Naive thymus-derived CD8-positive, alpha-beta T cell (primary cell): ENCODE results near the gene STYXL1. TPM values are rescaled to one million over a fixed set of nuclear protein-coding genes. Genes with fewer than 3 reads are reported as not detected.
A peak's percentile ranks its signal among the peaks of the same experiment; 100 is the strongest.

Source experiments
- ATAC-seq, 2 donors: fragments of 150-1000 bp; cut with Tn5 transposase in 1 of 2; sonication (Bioruptor Pico), chemical (Tn5 transposase) in 1 of 2; 1 replicate in 1 of 2; 2 replicates in 1 of 2; pipeline ENCODE4 v1.10.0; 2021; ENCODE audit warnings: mild to moderate bottlenecking in 2 of 2, moderate library complexity in 2 of 2
- POLR2A ChIA-PET: fragments of 350-600 bp; sonication (Branson Sonifier 250); formaldehyde crosslinking; loops from one replicate; lab custom pipeline; 2021; ENCODE audit warnings: antibody characterized with exemption; lab: Charles Lee
- DNase-seq, 10 donors: peaks; one replicate each; pipeline versions ENCODE4 v3.0.0 to v3.0.0-alpha.2; 2020 to 2022
- H3K27ac Mint-ChIP-seq, 10 donors: one replicate each; pipeline ENCODE4 v1.8.0; 2020 to 2022; ENCODE audit warnings: mild to moderate bottlenecking in 10 of 10, mixed read lengths in 10 of 10, moderate library complexity in 4 of 10, inconsistent platforms in 1 of 10
- H3K27me3 Mint-ChIP-seq, 5 donors: one replicate each; pipeline ENCODE4 v1.8.0; 2021 to 2022; ENCODE audit warnings: mixed read lengths in 5 of 5
- H3K36me3 Mint-ChIP-seq, 3 donors: one replicate each; pipeline ENCODE4 v1.8.0; 2020 to 2022; ENCODE audit warnings: mixed read lengths in 3 of 3, mild to moderate bottlenecking in 2 of 3, inconsistent platforms in 1 of 3
- H3K4me1 Mint-ChIP-seq, 4 donors: one replicate each; pipeline ENCODE4 v1.8.0; 2021 to 2022; ENCODE audit warnings: mixed read lengths in 4 of 4
- H3K4me3 Mint-ChIP-seq, 10 donors: one replicate each; pipeline ENCODE4 v1.8.0; 2020 to 2022; ENCODE audit warnings: mild to moderate bottlenecking in 10 of 10, mixed read lengths in 10 of 10, moderate library complexity in 6 of 10, inconsistent platforms in 1 of 10
- H3K9me3 Mint-ChIP-seq, 9 donors: one replicate each; pipeline ENCODE4 v1.8.0; 2020 to 2022; ENCODE audit warnings: mixed read lengths in 9 of 9, mild to moderate bottlenecking in 3 of 9, inconsistent platforms in 1 of 9, moderate library complexity in 1 of 9
- polyA plus RNA-seq, 3 donors: library from polyadenylated mRNA; unstranded; fragments of 300-500 nt; fragmentation: Illumina TruSeq; gene quantifications; one replicate each; pipeline ENCODE4 v1.2.3, GENCODE V29; 2021
- total RNA-seq, 8 experiments: library from RNA in 2 of 8; stranded (reverse) in 2 of 8; gene quantifications; one replicate each; pipeline ENCODE4 v1.2.3 and lab custom pipeline; 2021 to 2026

Gene STYXL1
- total and polyA plus RNA-seq, 5 experiments from 2014 or later: 21.8 to 61.9 (median 52.7) TPM

- Mint-ChIP-seq H3K27me3 (no peaks in the 10 kb centered on the region), H3K9me3 (no peaks in the 10 kb centered on the region), H3K36me3 (peaks cover 0 to 27% (median 7%) of the 10 kb centered on the region in 3 donors), H3K27ac (peak overlapping the region in 3 of 10 donors; percentile 50 to 80 (median 59)), H3K4me1 (peaks cover 0 to 3% (median 0%) of the 10 kb centered on the region in 4 donors), H3K4me3 (no peak overlapping the region)
- ATAC-seq: no peak
- POLR2A ChIA-PET: no interaction called here
- no peak for DNase-seq
These were observed 67.9 kb downstream of the STYXL1 start for GRCh38 chr7:75979759-75980429.

- ATAC-seq: no peak
These were observed 70.1 kb downstream of the STYXL1 start for GRCh38 chr7:75977743-75978142.

GRCh38 chr7:75971961-75972763 lies 75.6 kb downstream of the STYXL1 start:
- H3K27ac Mint-ChIP-seq: no peak overlapping the region
- H3K36me3 Mint-ChIP-seq: peaks cover 0 to 39% (median 7%) of the 10 kb centered on the region in 3 donors
- no peaks in the 10 kb centered on the region for H3K9me3 Mint-ChIP-seq
- POLR2A ChIA-PET: interaction anchor here (1.0 kb wide), 1 partner anchor 9 kb away, joined by 3 read pairs; no protein-coding TSS in a partner anchor
- ATAC-seq (no peak), DNase-seq (peak in 1 of 10 donors; percentile 63)
- no peak overlapping the region for H3K4me3 Mint-ChIP-seq
- no peaks in the 10 kb centered on the region for H3K27me3 Mint-ChIP-seq
- H3K4me1 Mint-ChIP-seq: peaks cover 0 to 9% (median 4%) of the 10 kb centered on the region in 4 donors

More at GRCh38 chr7:75977743-75978142, 70.1 kb downstream of the STYXL1 start:
- Mint-ChIP-seq H3K27me3 (no peaks in the 10 kb centered on the region), H3K9me3 (no peaks in the 10 kb centered on the region), H3K4me1 (peaks cover 0 to 3% (median 0%) of the 10 kb centered on the region in 4 donors), H3K4me3 (no peak overlapping the region), H3K27ac (no peak overlapping the region), H3K36me3 (peaks cover 0 to 36% (median 9%) of the 10 kb centered on the region in 3 donors)
- POLR2A ChIA-PET: no interaction called here
- no peak for DNase-seq

- no peaks in the 10 kb centered on the region for H3K27me3 Mint-ChIP-seq
- no peaks in the 10 kb centered on the region for H3K9me3 Mint-ChIP-seq
- no peak overlapping the region for H3K27ac Mint-ChIP-seq
- POLR2A ChIA-PET: no interaction called here
- DNase-seq: peak in 1 of 10 donors; percentile 44
- ATAC-seq: no peak
- H3K4me1 Mint-ChIP-seq: peaks cover 0 to 9% (median 4%) of the 10 kb centered on the region in 4 donors
- no peak overlapping the region for H3K4me3 Mint-ChIP-seq
- H3K36me3 Mint-ChIP-seq: peaks cover 0 to 39% (median 7%) of the 10 kb centered on the region in 3 donors
These were observed 76.4 kb downstream of the STYXL1 start for GRCh38 chr7:75971309-75971960.

GRCh38 chr7:75969704-75970498 lies 77.9 kb downstream of the STYXL1 start:
- POLR2A ChIA-PET: interaction anchor here (1.3 kb wide), 1 partner anchor 56 kb away, joined by 3 read pairs; no protein-coding TSS in a partner anchor
- Mint-ChIP-seq H3K27me3 (no peaks in the 10 kb centered on the region), H3K36me3 (peaks cover 0 to 41% (median 7%) of the 10 kb centered on the region in 3 donors), H3K27ac (peak overlapping the region in 3 of 10 donors; percentile 25 to 65 (median 33)), H3K4me3 (no peak overlapping the region), H3K4me1 (peaks cover 0 to 9% (median 5%) of the 10 kb centered on the region in 4 donors), H3K9me3 (no peaks in the 10 kb centered on the region)
- DNase-seq: peak in 1 of 10 donors; percentile 40
- ATAC-seq: no peak

- peak overlapping the region in 1 of 10 donors; percentile 65 for H3K27ac Mint-ChIP-seq
These were observed 78.6 kb downstream of the STYXL1 start for GRCh38 chr7:75969182-75969581.

GRCh38 chr7:75968561-75969001 lies 79.2 kb downstream of the STYXL1 start:
- Mint-ChIP-seq H3K4me3 (no peak overlapping the region), H3K9me3 (no peaks in the 10 kb centered on the region), H3K27ac (no peak overlapping the region), H3K4me1 (peaks cover 0 to 9% (median 5%) of the 10 kb centered on the region in 4 donors), H3K27me3 (no peaks in the 10 kb centered on the region), H3K36me3 (peaks cover 0 to 36% (median 0%) of the 10 kb centered on the region in 3 donors)
- DNase-seq (peak in 1 of 10 donors; percentile 19), ATAC-seq (no peak)
- POLR2A ChIA-PET: interaction anchor here (1.3 kb wide), 1 partner anchor 54 kb away, joined by 3 read pairs; no protein-coding TSS in a partner anchor

More at GRCh38 chr7:75969182-75969581, 78.6 kb downstream of the STYXL1 start:
- ATAC-seq (no peak), DNase-seq (no peak)
- POLR2A ChIA-PET: interaction anchor here (1.3 kb wide), 1 partner anchor 55 kb away, joined by 3 read pairs; no protein-coding TSS in a partner anchor
- no peak overlapping the region for H3K4me3 Mint-ChIP-seq
- no peaks in the 10 kb centered on the region for H3K9me3 Mint-ChIP-seq
- no peaks in the 10 kb centered on the region for H3K27me3 Mint-ChIP-seq
- H3K36me3 Mint-ChIP-seq: peaks cover 0 to 40% (median 6%) of the 10 kb centered on the region in 3 donors
- peaks cover 0 to 9% (median 5%) of the 10 kb centered on the region in 4 donors for H3K4me1 Mint-ChIP-seq

GRCh38 chr7:75968012-75968411 lies 79.8 kb downstream of the STYXL1 start:
- H3K9me3 Mint-ChIP-seq: no peaks in the 10 kb centered on the region
- peaks cover 0 to 34% (median 0%) of the 10 kb centered on the region in 3 donors for H3K36me3 Mint-ChIP-seq
- no peaks in the 10 kb centered on the region for H3K27me3 Mint-ChIP-seq
- ATAC-seq (no peak), DNase-seq (peak in 1 of 10 donors; percentile 42)
- no peak overlapping the region for H3K4me3 Mint-ChIP-seq
- POLR2A ChIA-PET: no interaction called here
- H3K27ac Mint-ChIP-seq: no peak overlapping the region
- peaks cover 0 to 9% (median 7%) of the 10 kb centered on the region in 4 donors for H3K4me1 Mint-ChIP-seq

- no peaks in the 10 kb centered on the region for H3K27me3 Mint-ChIP-seq
- peak overlapping the region in 1 of 10 donors; percentile 12 for H3K27ac Mint-ChIP-seq
- no peak overlapping the region for H3K4me3 Mint-ChIP-seq
- no peak for ATAC-seq
- H3K36me3 Mint-ChIP-seq: peaks cover 0 to 34% (median 0%) of the 10 kb centered on the region in 3 donors
- DNase-seq: no peak
- H3K9me3 Mint-ChIP-seq: no peaks in the 10 kb centered on the region
- peaks cover 0 to 9% (median 7%) of the 10 kb centered on the region in 4 donors for H3K4me1 Mint-ChIP-seq
- POLR2A ChIA-PET: no interaction called here
These were observed 80.3 kb downstream of the STYXL1 start for GRCh38 chr7:75967487-75967997.

- POLR2A ChIA-PET: interaction anchor here (0.6 kb wide), 1 partner anchor 1885 kb away, joined by 4 read pairs; no protein-coding TSS in a partner anchor
- ATAC-seq: no peak
These were observed 80.7 kb downstream of the STYXL1 start for GRCh38 chr7:75967055-75967454.

More at GRCh38 chr7:75967055-75967454, 80.7 kb downstream of the STYXL1 start:
- Mint-ChIP-seq H3K4me1 (peaks cover 0 to 8% (median 6%) of the 10 kb centered on the region in 4 donors), H3K36me3 (peaks cover 0 to 30% (median 0%) of the 10 kb centered on the region in 3 donors), H3K4me3 (no peak overlapping the region), H3K9me3 (no peaks in the 10 kb centered on the region), H3K27ac (no peak overlapping the region), H3K27me3 (no peaks in the 10 kb centered on the region)
- peak in 1 of 10 donors; percentile 30 for DNase-seq
